ENCODE results near the gene MAN2A1. TPM values are rescaled to one million over a fixed set of nuclear protein-coding genes. Genes with fewer than 3 reads are reported as not detected.

MAN2A1 gene
- total and polyA plus RNA-seq, 2 experiments from 2014 or later = 32.5 to 129 TPM

DNA sequence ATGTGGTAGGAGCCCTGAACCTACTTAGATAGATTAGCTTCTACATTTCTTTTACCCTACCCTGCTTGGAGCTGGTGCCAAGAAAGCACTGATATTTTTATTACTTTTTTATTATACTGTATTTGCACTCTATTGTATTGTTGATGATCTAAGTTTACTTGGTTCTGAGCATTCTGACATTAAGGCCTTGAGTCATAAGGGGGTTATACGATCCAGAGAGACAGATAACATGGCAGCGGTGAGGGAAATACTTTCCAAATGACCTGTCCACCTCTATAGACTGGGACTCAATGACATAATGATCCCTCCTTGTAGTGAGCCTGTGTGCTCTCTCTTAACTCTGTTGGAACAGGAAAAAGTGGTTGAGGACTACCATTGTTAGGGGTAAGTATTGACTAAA lies 176.3 kb downstream of the MAN2A1 start:
- Histone ChIP-seq H3K36me3 (ENCODE audit: insufficient read depth) (0 out of 2 replicates have a peak, but pooled peaks cover 5% of the 10 kb centered on the region), H3K4me3 (no peak overlapping the region), H3K79me2 (replicated peaks; ENCODE audit: insufficient read depth) (no peaks in the 10 kb centered on the region), H3K4me2 (no peak overlapping the region), H3K27me3 (ENCODE audit: insufficient read depth) (no peaks in the 10 kb centered on the region), H3K27ac (ENCODE audit: low read depth) (no peak overlapping the region), H4K20me1 (replicated peaks; ENCODE audit: insufficient read depth) (no peaks in the 10 kb centered on the region), H3K9me2 (ENCODE audit: insufficient read depth) (0 out of 2 replicates have a peak, but pooled peaks cover under 1% of the 10 kb centered on the region), H2AFZ (no peak overlapping the region), H3K4me1 (ENCODE audit: insufficient read depth) (peaks cover 18% of the 10 kb centered on the region), H3F3A (replicated peaks; ENCODE audit: low read depth) (no peaks in the 10 kb centered on the region)
- DNase-seq (ENCODE audit: low spot score) = no peak
- TF ChIP-seq CREB1 (CRISPR knock-in tag; IDR thresholded peaks at IDR 0.05; ENCODE audit: low read depth) = no peak
- no peak for TF ChIP-seq STAT1 (IDR thresholded peaks at IDR 0.05; ENCODE audit: unreplicated experiment)
- TF ChIP-seq JUNB (IDR thresholded peaks at IDR 0.05; ENCODE audit: unreplicated experiment) = no peak
- TF ChIP-seq ZNF331 (CRISPR knock-in tag; IDR thresholded peaks at IDR 0.05; ENCODE audit: low read depth) = no peak
- TF ChIP-seq, protein P1, sequence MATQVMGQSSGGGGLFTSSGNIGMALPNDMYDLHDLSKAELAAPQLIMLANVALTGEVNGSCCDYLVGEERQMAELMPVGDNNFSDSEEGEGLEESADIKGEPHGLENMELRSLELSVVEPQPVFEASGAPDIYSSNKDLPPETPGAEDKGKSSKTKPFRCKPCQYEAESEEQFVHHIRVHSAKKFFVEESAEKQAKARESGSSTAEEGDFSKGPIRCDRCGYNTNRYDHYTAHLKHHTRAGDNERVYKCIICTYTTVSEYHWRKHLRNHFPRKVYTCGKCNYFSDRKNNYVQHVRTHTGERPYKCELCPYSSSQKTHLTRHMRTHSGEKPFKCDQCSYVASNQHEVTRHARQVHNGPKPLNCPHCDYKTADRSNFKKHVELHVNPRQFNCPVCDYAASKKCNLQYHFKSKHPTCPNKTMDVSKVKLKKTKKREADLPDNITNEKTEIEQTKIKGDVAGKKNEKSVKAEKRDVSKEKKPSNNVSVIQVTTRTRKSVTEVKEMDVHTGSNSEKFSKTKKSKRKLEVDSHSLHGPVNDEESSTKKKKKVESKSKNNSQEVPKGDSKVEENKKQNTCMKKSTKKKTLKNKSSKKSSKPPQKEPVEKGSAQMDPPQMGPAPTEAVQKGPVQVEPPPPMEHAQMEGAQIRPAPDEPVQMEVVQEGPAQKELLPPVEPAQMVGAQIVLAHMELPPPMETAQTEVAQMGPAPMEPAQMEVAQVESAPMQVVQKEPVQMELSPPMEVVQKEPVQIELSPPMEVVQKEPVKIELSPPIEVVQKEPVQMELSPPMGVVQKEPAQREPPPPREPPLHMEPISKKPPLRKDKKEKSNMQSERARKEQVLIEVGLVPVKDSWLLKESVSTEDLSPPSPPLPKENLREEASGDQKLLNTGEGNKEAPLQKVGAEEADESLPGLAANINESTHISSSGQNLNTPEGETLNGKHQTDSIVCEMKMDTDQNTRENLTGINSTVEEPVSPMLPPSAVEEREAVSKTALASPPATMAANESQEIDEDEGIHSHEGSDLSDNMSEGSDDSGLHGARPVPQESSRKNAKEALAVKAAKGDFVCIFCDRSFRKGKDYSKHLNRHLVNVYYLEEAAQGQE (IDR thresholded peaks at IDR 0.05; ENCODE audit: unreplicated experiment) = no peak
- no peak for TF ChIP-seq EZH2phosphoT487 (IDR thresholded peaks at IDR 0.05; ENCODE audit: unreplicated experiment)
- TF ChIP-seq POLR2AphosphoS5 (IDR thresholded peaks at IDR 0.05; ENCODE audit: low read depth) = no peak
- TF ChIP-seq, protein P2, sequence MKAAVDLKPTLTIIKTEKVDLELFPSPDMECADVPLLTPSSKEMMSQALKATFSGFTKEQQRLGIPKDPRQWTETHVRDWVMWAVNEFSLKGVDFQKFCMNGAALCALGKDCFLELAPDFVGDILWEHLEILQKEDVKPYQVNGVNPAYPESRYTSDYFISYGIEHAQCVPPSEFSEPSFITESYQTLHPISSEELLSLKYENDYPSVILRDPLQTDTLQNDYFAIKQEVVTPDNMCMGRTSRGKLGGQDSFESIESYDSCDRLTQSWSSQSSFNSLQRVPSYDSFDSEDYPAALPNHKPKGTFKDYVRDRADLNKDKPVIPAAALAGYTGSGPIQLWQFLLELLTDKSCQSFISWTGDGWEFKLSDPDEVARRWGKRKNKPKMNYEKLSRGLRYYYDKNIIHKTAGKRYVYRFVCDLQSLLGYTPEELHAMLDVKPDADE (IDR thresholded peaks at IDR 0.05) = no peak
- Mint-ChIP-seq H3K27me3 (ENCODE audit: insufficient read depth, low read depth, poor library complexity) (no peaks in the 10 kb centered on the region), H3K4me3 (no peak overlapping the region), H3K27ac (no peak overlapping the region), H3K4me1 (peaks cover 22% of the 10 kb centered on the region; the same call in 2 of the 3 replicates), H3K9me3 (no peaks in the 10 kb centered on the region), H3K36me3 (ENCODE audit: low read depth) (peaks cover 42% of the 10 kb centered on the region)
- ATAC-seq = no peak

DNA sequence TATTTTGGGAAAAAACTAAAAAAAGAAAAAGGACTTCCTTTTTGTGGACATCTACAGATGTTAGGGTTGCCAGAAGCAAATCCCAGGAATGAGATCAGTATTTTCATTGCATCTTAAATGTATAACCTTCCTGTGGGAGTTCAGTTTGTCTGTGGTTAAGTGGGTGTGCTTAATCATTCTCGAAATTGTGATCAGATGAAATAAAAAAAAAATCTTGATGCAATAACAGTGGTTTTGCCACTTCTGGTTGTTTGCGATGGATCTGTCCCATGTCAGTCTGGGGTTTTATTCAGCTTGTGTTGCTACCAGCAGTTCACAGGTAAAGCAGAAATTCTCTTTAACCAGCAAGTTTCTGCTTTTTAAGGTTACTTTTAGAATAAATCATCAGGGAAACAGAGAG lies 179.0 kb downstream of the MAN2A1 start:
- H3K36me3 Mint-ChIP-seq (ENCODE audit: low read depth) = peaks cover 39% of the 10 kb centered on the region
- ATAC-seq = no peak
- Histone ChIP-seq H3K27ac (ENCODE audit: low read depth) (no peak overlapping the region), H3K4me3 (no peak overlapping the region), H3K4me1 (ENCODE audit: insufficient read depth) (peaks cover 7% of the 10 kb centered on the region; the same call in 1 of the 2 replicates), H3F3A (replicated peaks; ENCODE audit: low read depth) (no peaks in the 10 kb centered on the region), H3K4me2 (no peak overlapping the region), H4K20me1 (replicated peaks; ENCODE audit: insufficient read depth) (no peaks in the 10 kb centered on the region), H3K79me2 (replicated peaks; ENCODE audit: insufficient read depth) (no peaks in the 10 kb centered on the region), H2AFZ (no peak overlapping the region), H3K36me3 (ENCODE audit: insufficient read depth) (0 out of 2 replicates have a peak, but pooled peaks cover 5% of the 10 kb centered on the region), H3K27me3 (ENCODE audit: insufficient read depth) (no peaks in the 10 kb centered on the region), H3K9me2 (ENCODE audit: insufficient read depth) (0 out of 2 replicates have a peak, but pooled peaks cover 4% of the 10 kb centered on the region)
- H3K4me3 Mint-ChIP-seq = no peak overlapping the region
- DNase-seq (ENCODE audit: low spot score) = no peak
- peaks cover 15% of the 10 kb centered on the region; the same call in 2 of the 3 replicates for H3K4me1 Mint-ChIP-seq
- no peaks in the 10 kb centered on the region for H3K9me3 Mint-ChIP-seq
- no peaks in the 10 kb centered on the region for H3K27me3 Mint-ChIP-seq (ENCODE audit: insufficient read depth, low read depth, poor library complexity)
- H3K27ac Mint-ChIP-seq = no peak overlapping the region; the same call in 1 of the 2 replicates
- no peak for TF ChIP-seq STAT1 (IDR thresholded peaks at IDR 0.05; ENCODE audit: unreplicated experiment)
- no peak for TF ChIP-seq NANOG (IDR thresholded peaks at IDR 0.05; ENCODE audit: borderline replicate concordance)
- TF ChIP-seq, protein P3, sequence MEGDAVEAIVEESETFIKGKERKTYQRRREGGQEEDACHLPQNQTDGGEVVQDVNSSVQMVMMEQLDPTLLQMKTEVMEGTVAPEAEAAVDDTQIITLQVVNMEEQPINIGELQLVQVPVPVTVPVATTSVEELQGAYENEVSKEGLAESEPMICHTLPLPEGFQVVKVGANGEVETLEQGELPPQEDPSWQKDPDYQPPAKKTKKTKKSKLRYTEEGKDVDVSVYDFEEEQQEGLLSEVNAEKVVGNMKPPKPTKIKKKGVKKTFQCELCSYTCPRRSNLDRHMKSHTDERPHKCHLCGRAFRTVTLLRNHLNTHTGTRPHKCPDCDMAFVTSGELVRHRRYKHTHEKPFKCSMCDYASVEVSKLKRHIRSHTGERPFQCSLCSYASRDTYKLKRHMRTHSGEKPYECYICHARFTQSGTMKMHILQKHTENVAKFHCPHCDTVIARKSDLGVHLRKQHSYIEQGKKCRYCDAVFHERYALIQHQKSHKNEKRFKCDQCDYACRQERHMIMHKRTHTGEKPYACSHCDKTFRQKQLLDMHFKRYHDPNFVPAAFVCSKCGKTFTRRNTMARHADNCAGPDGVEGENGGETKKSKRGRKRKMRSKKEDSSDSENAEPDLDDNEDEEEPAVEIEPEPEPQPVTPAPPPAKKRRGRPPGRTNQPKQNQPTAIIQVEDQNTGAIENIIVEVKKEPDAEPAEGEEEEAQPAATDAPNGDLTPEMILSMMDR (conservative IDR thresholded peaks at IDR 0.05; ENCODE audit: low read depth in 2 of 2) = no peak
- no peak for TF ChIP-seq POLR2AphosphoS5 (IDR thresholded peaks at IDR 0.05; ENCODE audit: low read depth)
- TF ChIP-seq EZH2 (IDR thresholded peaks at IDR 0.05; ENCODE audit: low read depth, unreplicated experiment) = no peak
- TF ChIP-seq, protein P2 (IDR thresholded peaks at IDR 0.05) = no peak
- TF ChIP-seq, protein P1 (IDR thresholded peaks at IDR 0.05; ENCODE audit: unreplicated experiment) = no peak
- TF ChIP-seq ZNF331 (CRISPR knock-in tag; IDR thresholded peaks at IDR 0.05; ENCODE audit: low read depth) = no peak
- TF ChIP-seq ZNF114 (CRISPR knock-in tag; IDR thresholded peaks at IDR 0.05) = no peak
- TF ChIP-seq JUNB (IDR thresholded peaks at IDR 0.05; ENCODE audit: unreplicated experiment) = no peak
- no peak for TF ChIP-seq CREB1 (CRISPR knock-in tag; IDR thresholded peaks at IDR 0.05; ENCODE audit: low read depth)
- TF ChIP-seq EZH2phosphoT487 (IDR thresholded peaks at IDR 0.05; ENCODE audit: unreplicated experiment) = no peak
